Measurements from ENCODE around the gene GLE1. TPM values are rescaled to one million over a fixed set of nuclear protein-coding genes. Genes with fewer than 3 reads are reported as not detected.

The GLE1 gene
- total RNA-seq, 1 donor from 2014 or later, result 18.8 TPM

- DNase-seq, result no peak
- Histone ChIP-seq H3K27me3 (ENCODE audit: low read depth) (no peaks in the 10 kb centered on the region), H3K4me1 (peaks cover 30% of the 10 kb centered on the region), H3K9me3 (replicated peaks) (no peaks in the 10 kb centered on the region), H3K4me3 (no peak overlapping the region), H3K36me3 (peaks cover 23% of the 10 kb centered on the region), H3K27ac (replicated peaks) (no peak overlapping the region)
- no peak for TF ChIP-seq CTCF (IDR thresholded peaks at IDR 0.05; ENCODE audit: borderline replicate concordance)
- intact Hi-C loops (cut with micrococcal nuclease), result no loop called here
Observed at GRCh38 chr9:128546504-128546903, 42.0 kb downstream of the GLE1 start.

GRCh38 chr9:128548876-128549275 lies 44.4 kb downstream of the GLE1 start:
- Histone ChIP-seq H3K4me1 (peaks cover 48% of the 10 kb centered on the region), H3K4me3 (no peak overlapping the region), H3K36me3 (no peaks in the 10 kb centered on the region), H3K9me3 (replicated peaks) (no peaks in the 10 kb centered on the region), H3K27me3 (ENCODE audit: low read depth) (no peaks in the 10 kb centered on the region), H3K27ac (replicated peaks) (peak overlapping the region; percentile 100)
- TF ChIP-seq CTCF (IDR thresholded peaks at IDR 0.05; ENCODE audit: borderline replicate concordance), result no peak
- DNase-seq, result no peak
- intact Hi-C loops (cut with micrococcal nuclease), result no loop called here

- Histone ChIP-seq H3K4me3 (no peak overlapping the region), H3K9me3 (replicated peaks) (no peaks in the 10 kb centered on the region), H3K27me3 (ENCODE audit: low read depth) (no peaks in the 10 kb centered on the region), H3K36me3 (no peaks in the 10 kb centered on the region), H3K4me1 (peaks cover 62% of the 10 kb centered on the region), H3K27ac (replicated peaks) (peak overlapping the region; percentile 100)
- DNase-seq, result no peak
- intact Hi-C loops (cut with micrococcal nuclease), result no loop called here
- no peak for TF ChIP-seq CTCF (IDR thresholded peaks at IDR 0.05; ENCODE audit: borderline replicate concordance)
Observed at GRCh38 chr9:128550226-128550625, 45.7 kb downstream of the GLE1 start.

GRCh38 chr9:128550770-128551656 lies 46.5 kb downstream of the GLE1 start:
- Histone ChIP-seq H3K36me3 (no peaks in the 10 kb centered on the region), H3K9me3 (replicated peaks) (no peaks in the 10 kb centered on the region), H3K4me1 (peaks cover 70% of the 10 kb centered on the region), H3K27ac (replicated peaks) (peak overlapping the region; percentile 100), H3K27me3 (ENCODE audit: low read depth) (no peaks in the 10 kb centered on the region), H3K4me3 (peak overlapping the region; percentile 99)
- no peak for TF ChIP-seq CTCF (IDR thresholded peaks at IDR 0.05; ENCODE audit: borderline replicate concordance)
- intact Hi-C loops (cut with micrococcal nuclease), result no loop called here
- DNase-seq, result peak; percentile 45

GRCh38 chr9:128551657-128552152 lies 47.2 kb downstream of the GLE1 start:
- intact Hi-C loops (cut with micrococcal nuclease), result no loop called here

More at GRCh38 chr9:128551657-128552152, 47.2 kb downstream of the GLE1 start:
- H3K36me3 ChIP-seq, result no peaks in the 10 kb centered on the region
- no peak for DNase-seq
- peaks cover 77% of the 10 kb centered on the region for H3K4me1 ChIP-seq
- no peaks in the 10 kb centered on the region for H3K27me3 ChIP-seq (ENCODE audit: low read depth)
- TF ChIP-seq CTCF (IDR thresholded peaks at IDR 0.05; ENCODE audit: borderline replicate concordance), result no peak
- peak overlapping the region; percentile 100 for H3K27ac ChIP-seq (replicated peaks)
- no peaks in the 10 kb centered on the region for H3K9me3 ChIP-seq (replicated peaks)
- peak overlapping the region; percentile 99 for H3K4me3 ChIP-seq

All from left ventricle myocardium inferior (tissue), 1 donor.